ENCODE measurements around the gene SRSF5.
"Not testable (repeated sequence)": the region's sequence is repeated elsewhere in the genome, so short reads cannot be mapped to it uniquely, and the experiment has no call there.

The SRSF5 gene

GRCh38 chr14:69811227-69811867 lies 44.4 kb downstream of the SRSF5 start:
- H3K27ac Mint-ChIP-seq, result no peak overlapping the region
- H3K4me1 Mint-ChIP-seq (ENCODE audit: low read depth), result no peaks in the 10 kb centered on the region
- H3K4me3 Mint-ChIP-seq, result no peak overlapping the region
- H3K27me3 Mint-ChIP-seq, result no peaks in the 10 kb centered on the region
- H3K9me3 Mint-ChIP-seq (ENCODE audit: low read depth), result no peaks in the 10 kb centered on the region
- no peaks in the 10 kb centered on the region for H3K36me3 Mint-ChIP-seq

DNA sequence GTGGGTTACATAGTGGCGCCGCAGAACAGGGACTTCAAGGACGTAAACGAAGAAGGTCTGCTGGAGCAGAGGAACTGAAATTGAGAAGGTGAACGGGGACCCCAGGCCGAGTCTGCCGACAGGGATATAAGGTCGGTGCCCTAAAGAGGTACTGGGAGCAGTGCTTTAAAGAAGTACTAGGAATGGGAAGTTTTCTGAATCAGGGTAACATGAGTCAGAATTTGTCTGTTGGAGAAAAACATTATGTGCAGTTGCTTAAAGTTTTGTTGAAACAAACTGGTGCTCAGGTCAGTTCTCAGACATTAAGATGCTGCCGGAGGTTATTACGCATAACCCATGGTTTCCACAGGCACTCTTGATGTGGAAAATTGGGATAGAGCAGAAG lies 44.9 kb downstream of the SRSF5 start:
- no peaks in the 10 kb centered on the region for H3K9me3 Mint-ChIP-seq (ENCODE audit: low read depth)
- H3K36me3 Mint-ChIP-seq, result no peaks in the 10 kb centered on the region

DNA sequence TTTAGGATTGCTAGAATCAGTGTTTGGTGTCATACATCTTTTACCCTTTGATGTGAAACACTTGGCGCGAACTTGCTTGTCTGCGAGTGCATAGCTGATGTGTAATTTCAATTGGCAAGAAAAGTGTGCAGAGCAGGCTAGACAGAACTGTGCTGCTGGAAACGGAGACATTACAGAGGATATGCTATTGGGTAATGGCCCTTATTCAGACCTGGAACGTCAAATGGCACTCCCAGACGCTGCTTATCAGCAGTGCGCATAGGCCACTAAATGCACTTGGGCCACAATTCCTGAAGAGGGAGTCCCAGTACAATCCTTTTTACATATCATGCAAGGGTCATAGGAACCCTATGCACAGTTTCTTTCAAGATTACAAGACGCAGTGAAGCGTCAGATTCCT lies 45.8 kb downstream of the SRSF5 start:
- H3K27me3 Mint-ChIP-seq, result no peaks in the 10 kb centered on the region
- no peak overlapping the region for H3K27ac Mint-ChIP-seq
- H3K9me3 Mint-ChIP-seq (ENCODE audit: low read depth), result no peaks in the 10 kb centered on the region
- H3K36me3 Mint-ChIP-seq, result no peaks in the 10 kb centered on the region
- no peak overlapping the region for H3K4me3 Mint-ChIP-seq
- H3K4me1 Mint-ChIP-seq (ENCODE audit: low read depth), result no peaks in the 10 kb centered on the region

More for the DNA sequence above, 44.9 kb downstream of the SRSF5 start:
- no peaks in the 10 kb centered on the region for H3K4me1 Mint-ChIP-seq (ENCODE audit: low read depth)
- H3K27ac Mint-ChIP-seq, result no peak overlapping the region
- H3K27me3 Mint-ChIP-seq, result no peaks in the 10 kb centered on the region
- no peak overlapping the region for H3K4me3 Mint-ChIP-seq

GRCh38 chr14:69813346-69813745 lies 46.4 kb downstream of the SRSF5 start:
- not testable (repeated sequence) for H3K36me3 Mint-ChIP-seq; H3K27me3 Mint-ChIP-seq; H3K9me3 Mint-ChIP-seq (ENCODE audit: low read depth)

GRCh38 chr14:69814397-69814796 lies 47.5 kb downstream of the SRSF5 start:
- peaks cover 2% of the 10 kb centered on the region for H3K4me1 Mint-ChIP-seq (ENCODE audit: low read depth)

More at GRCh38 chr14:69813346-69813745, 46.4 kb downstream of the SRSF5 start:
- H3K27ac Mint-ChIP-seq; H3K4me3 Mint-ChIP-seq; H3K4me1 Mint-ChIP-seq (ENCODE audit: low read depth): not testable (repeated sequence)

DNA sequence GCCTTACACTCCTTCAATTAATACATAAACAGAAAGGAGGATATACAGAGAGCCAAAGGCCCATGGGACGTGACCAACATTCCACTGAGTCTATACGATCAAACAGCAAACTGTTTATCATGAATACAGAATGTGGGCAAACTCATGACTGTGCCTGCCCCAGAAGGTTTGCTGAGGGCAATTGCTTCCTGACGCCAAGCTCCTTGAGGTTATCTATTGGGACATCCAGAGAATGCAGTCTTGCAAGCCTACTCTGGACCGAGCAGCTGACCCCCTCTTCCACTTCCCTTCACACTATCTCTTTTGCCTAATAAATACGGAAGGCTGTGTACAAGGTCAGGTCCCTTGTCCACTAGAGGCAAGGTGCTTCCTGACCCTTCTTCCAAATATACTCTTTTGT lies 48.6 kb downstream of the SRSF5 start:
- Mint-ChIP-seq H3K9me3 (ENCODE audit: low read depth) (no peaks in the 10 kb centered on the region), H3K36me3 (no peaks in the 10 kb centered on the region), H3K4me1 (ENCODE audit: low read depth) (peaks cover 2% of the 10 kb centered on the region), H3K27ac (no peak overlapping the region), H3K4me3 (no peak overlapping the region), H3K27me3 (peaks cover 2% of the 10 kb centered on the region)

More at GRCh38 chr14:69814397-69814796, 47.5 kb downstream of the SRSF5 start:
- no peak overlapping the region for H3K4me3 Mint-ChIP-seq
- H3K9me3 Mint-ChIP-seq (ENCODE audit: low read depth), result no peaks in the 10 kb centered on the region
- H3K27me3 Mint-ChIP-seq, result peaks cover 2% of the 10 kb centered on the region
- no peaks in the 10 kb centered on the region for H3K36me3 Mint-ChIP-seq
- no peak overlapping the region for H3K27ac Mint-ChIP-seq

DNA sequence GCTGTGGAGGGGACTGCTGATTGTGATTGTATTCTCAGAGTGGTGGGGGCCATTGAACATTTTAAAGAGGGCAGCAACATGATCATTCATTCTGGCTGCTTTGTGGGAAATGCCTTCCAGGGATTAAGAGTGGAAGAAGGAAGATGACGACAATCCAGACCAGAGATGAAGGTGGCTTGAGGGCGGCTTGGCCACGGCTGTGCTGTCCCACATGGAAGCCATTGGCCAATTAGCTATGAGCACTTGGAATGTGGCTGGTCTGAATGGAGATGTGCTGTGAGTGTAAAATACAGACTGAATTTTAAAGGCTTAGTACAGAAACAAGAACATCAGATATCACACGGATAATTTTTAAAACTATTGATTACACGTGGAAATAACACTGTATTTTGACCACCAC lies 49.3 kb downstream of the SRSF5 start:
- H3K36me3 Mint-ChIP-seq, result no peaks in the 10 kb centered on the region
- no peaks in the 10 kb centered on the region for H3K9me3 Mint-ChIP-seq (ENCODE audit: low read depth)
- peaks cover 2% of the 10 kb centered on the region for H3K4me1 Mint-ChIP-seq (ENCODE audit: low read depth)
- no peak overlapping the region for H3K4me3 Mint-ChIP-seq
- no peak overlapping the region for H3K27ac Mint-ChIP-seq
- H3K27me3 Mint-ChIP-seq, result peaks cover 2% of the 10 kb centered on the region

- H3K9me3 Mint-ChIP-seq (ENCODE audit: low read depth), result no peaks in the 10 kb centered on the region
- H3K27ac Mint-ChIP-seq, result no peak overlapping the region
- H3K27me3 Mint-ChIP-seq, result peaks cover 2% of the 10 kb centered on the region
- H3K36me3 Mint-ChIP-seq, result no peaks in the 10 kb centered on the region
- H3K4me1 Mint-ChIP-seq (ENCODE audit: low read depth), result peaks cover 2% of the 10 kb centered on the region
- no peak overlapping the region for H3K4me3 Mint-ChIP-seq
Measured at GRCh38 chr14:69818758-69819191, 51.8 kb downstream of the SRSF5 start.

- Mint-ChIP-seq H3K27ac (no peak overlapping the region), H3K9me3 (ENCODE audit: low read depth) (no peaks in the 10 kb centered on the region), H3K27me3 (peaks cover 2% of the 10 kb centered on the region), H3K36me3 (no peaks in the 10 kb centered on the region), H3K4me3 (no peak overlapping the region), H3K4me1 (ENCODE audit: low read depth) (peaks cover 2% of the 10 kb centered on the region)
Measured at GRCh38 chr14:69819607-69820006, 52.7 kb downstream of the SRSF5 start.

DNA sequence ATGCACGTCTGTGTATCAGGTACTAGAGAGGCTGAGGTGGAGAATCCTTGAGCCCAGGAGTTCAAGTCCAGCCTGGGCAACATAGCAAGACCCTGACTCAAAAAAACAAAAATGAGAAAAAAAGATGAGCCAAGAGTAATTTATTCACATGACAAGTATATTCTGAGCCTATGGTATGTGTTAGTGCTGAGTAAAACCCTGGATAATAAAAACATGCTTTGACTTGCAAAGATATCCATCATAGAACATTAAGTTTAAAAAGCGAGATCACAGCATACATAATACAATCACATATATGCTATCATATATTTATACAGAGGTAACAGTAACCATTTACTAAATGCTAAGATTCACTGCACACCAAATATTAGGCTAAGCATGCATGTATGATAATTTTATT lies 54.0 kb downstream of the SRSF5 start:
- H3K36me3 Mint-ChIP-seq, result no peaks in the 10 kb centered on the region
- peaks cover 2% of the 10 kb centered on the region for H3K27me3 Mint-ChIP-seq
- no peak overlapping the region for H3K27ac Mint-ChIP-seq
- peaks cover 2% of the 10 kb centered on the region for H3K4me1 Mint-ChIP-seq (ENCODE audit: low read depth)
- H3K4me3 Mint-ChIP-seq, result no peak overlapping the region
- H3K9me3 Mint-ChIP-seq (ENCODE audit: low read depth), result no peaks in the 10 kb centered on the region
